Fibroblast of skin of back (primary cell): ENCODE measurements around the gene SLC25A21.
A peak's percentile ranks its signal among the peaks of the same experiment; 100 is the strongest.

Experiments used
- DNase-seq: peaks from one replicate; pipeline ENCODE4 v3.0.0-alpha.2; 2013

Gene SLC25A21

GRCh38 chr14:36756226-36756625, 416.2 kb downstream of the SLC25A21 start:
- DNase-seq, result no peak

- no peak for DNase-seq
Observed at GRCh38 chr14:36755756-36756155, 416.6 kb downstream of the SLC25A21 start.

GRCh38 chr14:36751920-36752319, 420.5 kb downstream of the SLC25A21 start:
- no peak for DNase-seq

- no peak for DNase-seq
Observed at GRCh38 chr14:36751106-36751505, 421.3 kb downstream of the SLC25A21 start.

GRCh38 chr14:36750244-36750643, 422.2 kb downstream of the SLC25A21 start:
- DNase-seq, result no peak

- DNase-seq, result no peak
Observed at GRCh38 chr14:36748610-36749213, 423.7 kb downstream of the SLC25A21 start.

- peak; percentile 1 for DNase-seq
Observed at GRCh38 chr14:36747411-36748184, 424.8 kb downstream of the SLC25A21 start.

- no peak for DNase-seq
Observed at GRCh38 chr14:36746872-36747271, 425.5 kb downstream of the SLC25A21 start.

GRCh38 chr14:36741858-36742257, 430.5 kb downstream of the SLC25A21 start:
- no peak for DNase-seq

GRCh38 chr14:36738269-36738668, 434.1 kb downstream of the SLC25A21 start:
- no peak for DNase-seq

- DNase-seq, result no peak
Observed at GRCh38 chr14:36726128-36726527, 446.3 kb downstream of the SLC25A21 start.

GRCh38 chr14:36724162-36724561, 448.2 kb downstream of the SLC25A21 start:
- DNase-seq, result no peak

- DNase-seq, result no peak
Observed at GRCh38 chr14:36723530-36723929, 448.9 kb downstream of the SLC25A21 start.

- DNase-seq, result no peak
Observed at GRCh38 chr14:36721877-36722276, 450.5 kb downstream of the SLC25A21 start.

- DNase-seq, result no peak
Observed at GRCh38 chr14:36720657-36721056, 451.7 kb downstream of the SLC25A21 start.

- DNase-seq, result no peak
Observed at GRCh38 chr14:36719823-36720222, 452.6 kb downstream of the SLC25A21 start.

GRCh38 chr14:36718216-36718615, 454.2 kb downstream of the SLC25A21 start:
- DNase-seq, result no peak

GRCh38 chr14:36717363-36717762, 455.0 kb downstream of the SLC25A21 start:
- DNase-seq, result no peak

GRCh38 chr14:36716614-36717184, 455.7 kb downstream of the SLC25A21 start:
- no peak for DNase-seq

- no peak for DNase-seq
Observed at GRCh38 chr14:36713960-36714703, 458.3 kb downstream of the SLC25A21 start.

- DNase-seq, result no peak
Observed at GRCh38 chr14:36707570-36707969, 464.8 kb downstream of the SLC25A21 start.

- DNase-seq, result no peak
Observed at GRCh38 chr14:36702474-36702873, 469.9 kb downstream of the SLC25A21 start.

- no peak for DNase-seq
Observed at GRCh38 chr14:36701132-36701531, 471.3 kb downstream of the SLC25A21 start.
